Skeletal muscle cell (primary cell): ENCODE data around the gene TVP23A.
A peak's percentile ranks its signal among the peaks of the same experiment; 100 is the strongest.

ENCODE experiments used
- DNase-seq: peaks from one replicate; pipeline ENCODE4 v3.0.0-alpha.2; 2010; ENCODE audit warnings: low read depth
- H3K4me3 ChIP-seq: 2 replicates; pipeline ENCODE4 v1.5.1; 2011; ENCODE audit warnings: low read depth, mild to moderate bottlenecking, control low read depth, low read length, moderate library complexity

TVP23A gene

DNA sequence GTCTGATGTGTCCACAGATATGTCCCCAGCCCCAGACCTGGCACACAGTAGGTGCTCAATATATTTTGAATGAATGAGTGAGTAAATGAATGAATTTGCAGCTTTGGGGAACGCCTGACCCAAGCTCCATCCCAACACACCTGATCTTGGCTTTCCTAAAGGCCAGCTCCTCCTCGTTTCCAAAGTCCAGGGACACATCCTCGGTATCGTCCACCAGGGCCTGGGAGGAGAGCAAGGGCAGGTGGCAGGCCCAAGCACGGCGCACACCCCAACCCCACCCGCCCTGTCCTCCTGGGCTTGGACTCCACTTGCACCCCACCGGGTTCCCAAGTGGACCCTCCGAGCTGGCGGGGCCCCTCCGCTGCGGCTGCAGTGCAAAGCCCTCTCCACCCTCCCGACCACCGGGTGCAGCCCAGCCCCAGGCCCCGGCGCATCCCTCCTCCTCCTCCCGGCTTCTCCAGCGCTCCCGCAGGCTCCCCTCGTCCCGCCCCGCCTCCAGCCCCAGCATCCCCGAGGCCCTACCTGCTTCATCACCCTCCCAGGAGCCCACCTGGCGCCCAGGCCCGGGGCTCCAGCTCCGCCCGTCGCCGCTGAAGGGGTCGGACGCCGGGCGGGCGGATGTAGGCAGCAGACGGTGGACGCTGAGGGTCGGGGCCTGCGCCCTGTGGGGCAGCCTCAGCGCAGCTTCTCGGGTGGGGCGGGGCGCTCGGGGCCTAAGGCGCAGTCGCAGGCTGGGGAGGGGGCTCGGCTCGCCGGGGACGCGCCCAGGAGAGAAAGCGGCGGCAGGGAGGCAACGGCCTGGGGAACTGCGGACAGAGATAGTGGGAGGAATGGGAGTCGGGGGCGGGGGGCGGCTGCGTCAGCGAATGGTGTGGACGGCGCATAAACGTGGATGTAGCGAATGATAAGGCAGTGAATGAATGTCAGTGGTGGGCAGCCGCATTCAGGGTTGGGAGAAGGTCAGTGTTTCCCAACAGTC is at the start of gene TVP23A:
Gene TVP23A, minus strand, starts transcription at position 832 of the 979 bp plus-strand sequence. Its CDS starts 301 bp downstream, at position 531.
- no peak for DNase-seq

GRCh38 chr16:10868104-10868595 is 49.6 kb upstream of the TVP23A start:
- H3K4me3 ChIP-seq = no peak overlapping the region
- DNase-seq = no peak

More for the DNA sequence above, at the start of gene TVP23A:
- no peak within 1 kb of the TSS for H3K4me3 ChIP-seq

DNA sequence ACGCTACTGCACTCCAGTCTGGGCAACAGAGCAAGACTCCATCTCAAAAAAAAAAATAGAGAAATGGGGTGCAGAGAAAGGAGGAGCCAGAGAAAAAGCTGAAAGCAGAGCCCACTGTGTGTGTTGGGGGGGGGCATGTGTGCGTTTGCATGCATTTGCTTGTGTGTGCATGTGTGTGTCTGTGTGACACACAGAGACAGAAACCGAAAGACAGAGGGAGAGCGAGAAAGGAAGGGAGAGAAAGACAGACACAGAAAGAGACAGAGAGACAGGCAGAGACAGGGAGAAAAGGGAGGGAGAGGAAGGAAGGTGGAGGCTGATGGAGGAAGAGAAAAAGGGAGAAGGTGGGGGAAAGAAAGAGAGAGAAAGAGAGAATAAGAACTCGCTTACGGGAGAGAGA is 48.6 kb upstream of the TVP23A start:
- no peak overlapping the region for H3K4me3 ChIP-seq
- DNase-seq = no peak

DNA sequence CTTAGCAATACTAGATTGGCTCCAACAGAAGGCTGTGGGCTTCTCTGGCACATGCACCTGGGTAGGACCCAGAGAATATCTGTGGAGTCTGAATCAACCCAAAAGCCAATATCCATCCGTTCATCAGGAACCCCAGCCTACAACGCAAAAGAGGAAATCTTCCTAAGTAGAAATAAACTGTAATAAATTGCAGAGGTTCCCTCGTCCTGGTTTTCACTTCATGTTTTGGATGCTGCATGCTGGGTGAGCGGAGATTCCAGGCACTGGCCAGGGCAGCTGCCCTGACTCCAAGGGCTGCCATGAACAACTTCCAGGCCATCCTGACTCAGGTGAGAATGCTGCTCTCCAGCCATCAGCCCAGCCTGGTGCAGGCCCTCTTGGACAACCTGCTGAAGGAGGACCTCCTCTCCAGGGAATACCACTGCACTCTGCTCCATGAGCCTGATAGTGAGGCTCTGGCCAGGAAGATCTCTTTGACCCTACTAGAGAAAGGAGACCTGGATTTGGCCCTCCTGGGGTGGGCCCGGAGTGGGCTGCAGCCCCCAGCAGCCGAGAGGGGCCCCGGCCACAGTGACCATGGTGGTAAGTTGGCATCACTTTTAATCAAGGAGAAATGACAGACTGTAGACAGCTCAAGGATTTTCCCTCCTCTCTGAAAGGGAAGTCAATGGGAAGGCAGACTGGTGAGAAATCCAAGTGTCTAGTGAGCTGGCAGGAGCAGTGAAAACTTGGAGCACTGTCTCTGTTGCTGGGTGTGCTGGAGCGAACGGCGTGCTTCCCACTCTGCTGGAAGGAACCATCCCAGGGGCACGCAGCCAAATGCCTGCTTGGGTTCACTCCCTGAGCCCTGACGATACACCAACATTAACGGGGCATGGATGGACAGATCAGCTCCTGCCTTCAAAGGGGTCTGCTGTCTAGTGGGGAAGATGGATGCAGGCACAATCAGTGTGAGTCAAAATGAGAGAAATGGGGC is 47.7 kb upstream of the TVP23A start:
- no peak overlapping the region for H3K4me3 ChIP-seq
- DNase-seq = no peak

GRCh38 chr16:10862438-10862837 is 43.8 kb upstream of the TVP23A start:
- H3K4me3 ChIP-seq = no peak overlapping the region
- DNase-seq = peak; percentile 86

DNA sequence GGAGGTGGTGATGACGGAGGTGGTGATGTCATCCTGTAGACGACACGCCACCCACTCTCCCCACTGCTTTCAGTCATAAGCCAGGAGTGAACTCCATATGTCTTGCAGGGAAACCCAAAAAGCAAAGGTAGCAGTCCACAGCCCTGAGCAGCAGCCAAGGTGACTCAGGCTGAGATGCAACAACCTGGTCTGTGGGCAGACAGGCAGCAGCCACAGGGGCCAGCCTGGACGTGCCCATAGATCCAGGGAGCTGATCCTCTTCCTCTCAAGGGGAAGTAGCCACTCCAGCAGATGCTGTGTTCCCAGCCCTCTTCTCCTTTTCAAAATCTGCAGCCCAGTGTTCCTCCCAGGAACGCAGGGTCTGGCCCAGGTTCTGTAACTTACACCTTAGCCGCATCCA is 41.1 kb upstream of the TVP23A start:
- DNase-seq = no peak
- no peak overlapping the region for H3K4me3 ChIP-seq

GRCh38 chr16:10859020-10859419 is 40.4 kb upstream of the TVP23A start:
- DNase-seq = no peak
- no peak overlapping the region for H3K4me3 ChIP-seq

- no peak for DNase-seq
- no peak overlapping the region for H3K4me3 ChIP-seq
These were observed 39.6 kb upstream of the TVP23A start for GRCh38 chr16:10858203-10858602.

- DNase-seq = no peak
- no peak overlapping the region for H3K4me3 ChIP-seq
These were observed 37.4 kb upstream of the TVP23A start for GRCh38 chr16:10856042-10856441.

DNA sequence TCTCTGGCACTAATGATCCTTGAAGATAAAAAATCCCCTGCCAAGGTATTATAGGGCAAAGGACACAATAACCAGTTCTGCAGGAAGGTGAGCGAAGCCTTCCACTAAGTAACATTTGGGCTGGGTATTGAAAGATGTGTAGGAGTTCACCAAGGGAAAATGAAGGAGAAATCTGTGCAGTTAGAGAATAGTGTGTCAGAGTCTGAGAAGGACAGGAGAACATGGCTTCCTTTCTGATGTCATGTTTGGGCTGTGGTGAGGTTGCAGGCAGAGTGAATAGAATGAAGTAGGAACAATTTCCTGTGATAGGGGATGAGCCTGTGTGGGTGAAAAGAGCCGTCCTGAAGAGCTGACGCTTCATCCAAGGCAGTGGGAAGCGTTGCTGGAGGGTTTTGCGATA is 34.4 kb upstream of the TVP23A start:
- no peak overlapping the region for H3K4me3 ChIP-seq
- DNase-seq = no peak

- DNase-seq = no peak
- no peak overlapping the region for H3K4me3 ChIP-seq
These were observed 33.7 kb upstream of the TVP23A start for GRCh38 chr16:10852286-10852685.

DNA sequence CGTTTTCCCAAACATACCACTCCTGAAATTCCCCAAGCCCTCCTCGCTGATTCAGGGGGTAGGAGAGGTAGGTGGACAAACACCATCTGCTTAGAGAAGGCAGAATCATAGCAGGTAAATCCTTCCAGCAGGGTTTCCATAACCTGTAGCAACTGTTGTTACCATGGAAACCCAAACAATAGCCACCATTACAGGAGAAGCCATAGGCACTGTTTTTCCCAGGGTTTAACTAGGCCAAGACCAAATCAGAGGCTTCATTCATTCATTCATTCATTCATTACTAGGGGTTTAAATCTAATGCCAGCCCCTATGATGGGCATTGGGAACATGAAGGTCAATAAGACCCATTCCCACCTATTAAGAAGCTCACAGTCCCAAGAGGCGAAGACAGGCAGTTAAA is 32.9 kb upstream of the TVP23A start:
- no peak for DNase-seq
- no peak overlapping the region for H3K4me3 ChIP-seq

DNA sequence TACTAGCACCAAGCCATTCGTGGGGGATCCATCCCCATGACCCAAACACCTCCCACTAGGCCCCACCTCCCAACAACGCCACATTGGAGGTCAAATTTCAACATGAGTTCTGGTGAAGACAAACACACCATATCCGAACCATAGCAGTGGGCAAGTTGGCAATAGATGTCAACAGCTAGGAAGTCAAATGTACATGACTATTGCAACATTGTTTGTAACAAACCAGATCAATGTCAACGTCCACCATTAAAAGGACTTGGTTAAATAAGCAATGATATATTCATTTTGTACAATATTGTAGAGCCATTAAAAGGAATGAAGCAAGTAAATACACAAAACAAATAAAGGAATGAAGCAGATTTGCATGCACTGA is 31.9 kb upstream of the TVP23A start:
- H3K4me3 ChIP-seq = no peak overlapping the region
- no peak for DNase-seq

DNA sequence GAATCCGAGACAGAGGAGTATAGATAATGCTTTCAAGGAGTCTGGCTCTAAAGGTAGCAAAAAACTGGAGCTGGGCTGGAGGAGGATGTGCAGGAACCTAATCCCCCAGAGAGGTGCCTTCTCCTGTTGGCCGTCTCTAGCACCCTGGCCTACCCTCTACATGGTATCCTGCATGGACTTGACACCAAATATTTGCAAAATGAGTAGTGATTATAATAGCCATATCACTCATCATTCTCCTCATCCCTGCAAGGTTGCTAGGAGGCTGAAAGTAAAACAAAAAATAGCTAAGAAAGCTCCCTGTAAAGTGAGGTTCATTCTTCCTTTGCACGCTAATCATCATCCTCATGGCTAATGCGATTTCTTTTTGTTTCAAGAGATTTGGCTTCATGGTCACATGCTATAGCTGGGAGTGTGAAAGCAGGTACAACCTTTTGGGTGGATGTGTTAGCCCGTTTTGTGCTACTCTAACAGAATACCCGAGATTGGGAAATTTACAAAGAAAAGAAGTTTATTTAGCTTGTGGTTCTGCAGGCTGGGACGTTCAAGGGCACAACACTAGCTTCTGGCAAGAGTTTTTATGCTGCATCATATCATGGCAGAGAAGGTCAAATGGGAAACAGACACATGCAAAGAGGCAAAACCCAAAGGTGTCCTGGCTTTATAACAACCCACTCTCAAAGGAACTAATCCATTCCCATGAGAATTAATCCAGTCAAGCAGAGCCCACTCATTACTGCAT is 31.3 kb upstream of the TVP23A start:
- no peak overlapping the region for H3K4me3 ChIP-seq
- no peak for DNase-seq

DNA sequence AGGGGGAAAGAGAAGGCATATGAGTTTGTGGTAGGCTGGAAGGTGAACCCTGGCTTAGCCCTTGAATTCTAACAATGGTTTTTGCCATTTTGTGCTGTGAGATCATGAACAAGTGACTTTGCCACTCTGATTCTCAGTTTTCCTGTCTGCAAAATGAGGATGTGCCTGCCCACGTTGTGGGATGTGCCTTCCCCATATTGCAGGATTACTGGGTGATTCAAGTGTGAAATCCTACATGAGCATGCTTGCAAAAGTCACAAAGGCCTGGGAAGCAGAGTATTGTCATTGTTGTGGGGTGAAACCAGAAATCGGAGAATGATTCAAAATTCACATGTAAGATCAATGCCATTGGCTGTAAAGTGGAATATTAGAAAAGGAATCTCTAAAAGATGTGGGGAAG is 28.6 kb upstream of the TVP23A start:
- no peak for DNase-seq

GRCh38 chr16:10846213-10846998 is 27.8 kb upstream of the TVP23A start:
- H3K4me3 ChIP-seq = no peak overlapping the region
- no peak for DNase-seq

More for the DNA sequence above, 28.6 kb upstream of the TVP23A start:
- H3K4me3 ChIP-seq = no peak overlapping the region

DNA sequence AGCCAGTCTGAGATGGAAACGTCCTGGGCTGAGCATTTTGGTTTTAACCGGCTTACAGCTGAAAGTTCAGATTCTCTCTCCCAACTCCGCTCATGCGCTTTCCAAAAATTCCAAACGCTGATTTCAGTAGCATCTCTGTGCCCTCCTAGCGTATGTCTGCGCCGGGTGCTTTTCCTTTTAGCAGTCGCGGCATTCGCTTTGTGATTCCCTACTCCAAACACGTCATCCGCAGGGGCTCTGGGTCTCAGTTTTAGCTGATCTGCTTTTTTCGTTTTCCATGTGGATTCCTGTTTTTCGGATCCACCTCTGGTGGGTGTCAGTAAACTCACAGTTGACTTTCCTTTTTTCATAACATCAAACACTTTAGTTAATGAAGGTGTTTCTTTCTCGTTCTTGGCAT is 22.1 kb upstream of the TVP23A start:
- no peak overlapping the region for H3K4me3 ChIP-seq
- no peak for DNase-seq

GRCh38 chr16:10839279-10839666 is 20.7 kb upstream of the TVP23A start:
- no peak overlapping the region for H3K4me3 ChIP-seq
- DNase-seq = no peak
